HG02938 (cell line): Measurements from ENCODE around the gene RARS1.

Experiments
- ATAC-seq: cut with Tn5 transposase; IDR thresholded peaks from one replicate; pipeline ENCODE4 v1.9.1; 2021; ENCODE audit warnings: mild to moderate bottlenecking, moderate library complexity; ENCODE audit not compliant: unreplicated experiment

RARS1 gene

DNA sequence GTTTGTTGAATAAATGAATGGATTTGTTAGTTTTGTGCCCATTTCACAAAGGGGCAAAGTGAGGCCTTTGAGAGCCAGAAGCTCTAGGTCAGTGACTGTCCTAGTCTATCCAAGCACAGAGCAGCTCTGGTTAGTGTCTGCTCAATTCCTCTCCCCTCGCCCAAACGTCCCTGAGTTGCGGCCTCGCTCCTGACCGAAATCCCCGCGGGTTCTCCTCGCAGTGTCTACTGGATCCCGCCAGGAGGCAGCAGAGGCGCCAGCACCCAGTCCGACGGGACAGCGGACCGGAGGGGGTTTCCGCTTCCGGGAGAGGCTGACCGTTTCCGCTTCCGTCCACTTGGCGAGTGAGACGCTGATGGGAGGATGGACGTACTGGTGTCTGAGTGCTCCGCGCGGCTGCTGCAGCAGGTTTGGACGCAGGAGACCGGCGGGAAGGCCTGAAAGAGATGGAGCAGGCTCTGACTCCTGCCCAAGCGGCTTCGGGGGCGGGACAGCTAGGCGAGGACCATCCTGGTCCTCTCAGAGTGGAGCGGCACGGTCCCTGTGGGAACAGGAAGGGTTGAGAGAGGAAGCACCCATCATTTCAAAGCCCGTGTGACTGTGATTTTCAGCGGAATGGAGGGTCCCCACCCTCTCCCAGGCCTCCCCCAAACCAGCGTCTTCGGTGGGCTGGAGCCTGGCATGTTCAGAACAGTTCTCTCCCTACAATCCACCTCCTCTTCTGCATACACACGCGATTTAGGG, at the start of gene RARS1:
Gene RARS1, plus strand, starts transcription at position 336 of the 744 bp plus-strand sequence. Its CDS starts 28 bp downstream, at position 364.
- peak; percentile 71 for ATAC-seq

- ATAC-seq, result no peak
Observed at GRCh38 chr5:168438349-168438748, 47.9 kb upstream of the RARS1 start.

DNA sequence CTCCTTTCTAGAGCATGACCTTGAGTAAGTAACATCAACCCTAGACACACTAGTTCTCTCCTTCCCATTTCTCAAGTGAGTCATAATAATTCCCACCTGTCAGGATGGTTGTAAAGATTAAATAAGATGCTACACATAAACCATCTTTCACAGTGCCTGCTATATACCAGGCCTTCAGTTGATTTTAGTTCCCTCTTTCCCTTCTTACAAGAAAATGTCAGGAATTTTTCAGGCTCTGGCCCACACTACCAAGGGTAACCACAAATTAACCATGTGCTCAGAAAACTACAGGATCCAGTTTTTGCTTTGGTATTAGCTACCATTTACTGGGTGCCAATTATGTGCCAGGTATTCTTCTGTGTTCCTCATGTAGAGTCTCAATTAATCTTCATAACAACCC, 42.7 kb upstream of the RARS1 start:
- ATAC-seq, result no peak

DNA sequence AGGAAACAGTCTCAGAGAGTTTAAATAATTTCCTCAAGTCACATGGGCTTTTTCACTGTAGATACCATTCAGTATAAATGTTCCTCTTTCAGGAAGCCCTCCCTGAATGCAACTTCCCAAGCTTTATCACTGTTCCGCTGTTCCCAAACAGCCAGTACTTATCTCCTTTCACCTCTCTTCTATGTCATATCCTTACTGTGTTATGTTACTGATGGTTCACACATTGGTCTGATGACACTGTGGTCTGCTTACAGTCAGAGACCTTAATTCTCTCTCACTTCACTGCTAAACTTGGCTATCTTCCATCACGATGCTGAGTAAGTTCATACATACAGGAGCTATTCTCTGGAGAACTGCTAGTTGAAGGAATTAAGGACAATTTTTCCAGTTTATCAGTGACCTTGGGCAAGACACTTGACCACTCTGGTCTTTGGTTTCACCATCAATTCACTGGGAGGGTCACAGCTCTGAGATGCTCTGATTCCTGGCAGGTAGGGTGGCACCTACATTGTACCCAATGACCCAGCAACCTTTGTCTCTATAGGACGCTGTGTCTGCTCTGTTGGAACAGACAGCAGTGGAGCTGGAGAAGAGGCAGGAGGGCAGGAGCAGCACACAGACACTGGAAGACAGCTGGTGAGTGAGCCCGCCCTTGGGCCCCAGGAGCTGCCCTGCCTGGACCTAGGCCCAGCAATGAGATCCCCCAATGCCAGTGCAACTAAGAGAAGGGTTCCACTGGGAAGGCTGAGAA, 42.1 kb upstream of the RARS1 start:
- ATAC-seq, result no peak

DNA sequence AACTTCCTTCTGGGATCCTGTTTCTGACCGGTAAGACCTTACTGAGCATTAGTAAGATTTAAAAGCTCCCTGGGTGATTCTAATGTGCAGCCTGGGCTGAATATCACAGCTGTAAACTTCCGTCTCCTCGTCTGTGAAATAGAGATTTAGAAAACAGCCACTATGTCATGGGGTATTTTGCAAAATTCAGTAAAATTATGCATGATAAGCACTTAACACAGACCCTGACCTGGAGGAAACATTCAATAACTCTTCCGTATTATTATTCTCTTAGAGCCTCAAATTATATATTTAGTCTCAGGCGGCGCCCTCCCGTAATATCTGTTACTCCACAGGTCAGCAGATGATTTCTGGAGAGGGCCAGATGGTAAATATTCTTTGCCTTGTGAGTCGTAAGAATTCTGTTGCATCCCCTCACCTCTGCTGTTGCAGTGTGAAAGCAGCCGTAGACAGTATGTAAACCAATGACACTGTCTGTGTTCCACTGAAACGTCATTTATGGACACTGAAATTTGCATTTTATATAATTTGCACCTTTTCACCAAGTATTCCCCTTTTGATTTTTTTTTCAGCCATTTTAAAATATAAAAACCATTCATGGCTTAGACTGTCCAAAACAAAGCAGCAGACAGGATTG, 39.2 kb upstream of the RARS1 start:
- ATAC-seq, result no peak

- ATAC-seq, result no peak
Observed at GRCh38 chr5:168447808-168448207, 38.5 kb upstream of the RARS1 start.

- no peak for ATAC-seq
Observed at GRCh38 chr5:168449166-168449565, 37.1 kb upstream of the RARS1 start.

GRCh38 chr5:168451565-168451964, 34.7 kb upstream of the RARS1 start:
- no peak for ATAC-seq

DNA sequence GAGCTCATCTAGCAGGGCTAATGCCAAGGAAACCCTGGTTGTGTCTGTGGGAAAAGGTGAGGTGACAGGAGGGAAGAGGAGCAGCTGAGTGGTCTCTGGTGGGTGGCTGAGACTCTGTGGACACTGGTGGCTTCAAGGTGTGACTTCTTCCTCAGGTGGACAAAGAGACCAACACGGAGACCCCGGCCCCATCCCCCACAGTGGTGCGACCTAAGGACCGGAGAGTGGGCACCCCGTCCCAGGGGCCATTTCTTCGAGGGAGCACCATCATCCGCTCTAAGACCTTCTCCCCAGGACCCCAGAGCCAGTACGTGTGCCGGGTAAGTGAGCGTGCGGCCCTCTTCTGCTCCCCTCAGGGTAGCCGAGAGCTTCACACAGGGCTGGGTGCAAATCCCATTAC, 31.1 kb upstream of the RARS1 start:
- no peak for ATAC-seq

- no peak for ATAC-seq
Observed at GRCh38 chr5:168457542-168457941, 28.7 kb upstream of the RARS1 start.

DNA sequence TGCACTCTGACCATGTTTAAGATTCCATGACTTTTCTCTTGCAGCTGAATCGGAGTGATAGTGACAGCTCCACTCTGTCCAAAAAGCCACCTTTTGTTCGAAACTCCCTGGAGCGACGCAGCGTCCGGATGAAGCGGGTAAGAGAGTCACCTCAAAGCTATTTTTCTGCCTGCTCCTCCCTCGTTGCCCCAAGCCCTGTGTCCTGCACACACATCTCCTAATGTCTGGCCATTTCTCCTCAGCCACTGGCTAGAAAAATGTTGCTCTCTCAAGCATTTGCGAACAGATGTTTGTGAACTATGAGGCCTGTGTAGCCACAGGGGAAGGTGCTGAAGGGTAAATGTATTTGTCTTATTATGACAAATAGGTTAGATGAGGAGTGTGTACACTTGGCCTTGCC, 25.7 kb upstream of the RARS1 start:
- no peak for ATAC-seq

DNA sequence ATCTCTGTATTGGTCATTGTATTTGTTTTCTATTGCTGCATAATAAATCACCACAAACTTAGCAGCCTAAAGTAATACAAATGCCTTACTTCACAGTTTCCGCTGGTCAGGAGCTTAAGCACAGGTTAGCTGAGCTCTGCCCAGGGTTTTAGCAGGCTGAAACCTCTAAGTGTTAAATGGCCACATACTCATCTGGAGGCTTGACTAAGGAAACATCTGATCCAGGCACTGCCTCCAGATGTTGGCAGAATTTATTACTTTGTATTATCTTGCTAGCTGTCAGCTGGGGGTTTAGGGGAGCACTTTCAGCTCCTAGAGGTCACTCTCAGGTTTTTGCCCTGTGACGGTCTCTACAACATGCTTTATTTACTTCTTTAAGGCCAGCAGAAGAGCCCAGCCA, 23.2 kb upstream of the RARS1 start:
- no peak for ATAC-seq

- no peak for ATAC-seq
Observed at GRCh38 chr5:168464214-168464613, 22.1 kb upstream of the RARS1 start.

GRCh38 chr5:168464641-168465040, 21.6 kb upstream of the RARS1 start:
- ATAC-seq, result no peak

- no peak for ATAC-seq
Observed at GRCh38 chr5:168467755-168468330, 18.4 kb upstream of the RARS1 start.

GRCh38 chr5:168468836-168469235, 17.4 kb upstream of the RARS1 start:
- ATAC-seq, result no peak

DNA sequence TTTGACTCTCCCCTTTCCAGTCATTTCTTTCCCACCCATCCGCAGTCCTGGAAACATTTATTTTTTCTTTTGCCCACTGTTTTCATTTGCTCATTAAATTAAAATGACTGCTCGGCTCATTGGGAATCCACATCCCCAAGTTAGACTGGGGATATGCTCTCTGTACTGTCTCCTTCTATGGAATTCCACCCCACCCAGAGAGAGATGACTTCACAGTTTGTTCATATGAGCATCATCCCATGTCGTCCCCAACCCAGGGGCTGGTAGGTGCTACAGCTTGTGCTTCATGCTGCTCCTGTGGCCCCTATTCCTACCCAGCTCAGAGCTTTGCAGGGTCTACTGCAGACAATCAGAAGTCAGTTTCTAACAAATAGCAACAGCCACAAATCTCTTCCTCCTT, 16.5 kb upstream of the RARS1 start:
- no peak for ATAC-seq

- ATAC-seq, result no peak
Observed at GRCh38 chr5:168471785-168472184, 14.5 kb upstream of the RARS1 start.

DNA sequence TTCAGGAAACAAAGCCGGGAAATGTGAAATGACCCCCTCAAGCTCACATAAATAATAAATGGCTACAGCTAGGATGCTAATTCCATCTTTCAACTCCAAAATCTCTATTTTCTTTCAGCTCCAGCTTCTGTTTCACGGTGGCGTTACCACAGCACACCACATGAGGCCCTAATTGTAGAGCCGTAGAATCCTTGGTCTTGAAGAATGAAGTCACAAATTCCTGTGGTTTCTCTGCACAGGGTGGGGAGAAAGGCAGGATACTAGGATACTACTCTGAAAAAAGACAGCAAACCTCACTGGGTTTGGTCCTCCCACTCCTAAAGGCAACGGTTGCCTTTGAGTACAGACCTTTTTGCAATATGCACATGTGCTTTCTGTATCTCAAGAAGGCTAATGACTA, 13.9 kb upstream of the RARS1 start:
- no peak for ATAC-seq

DNA sequence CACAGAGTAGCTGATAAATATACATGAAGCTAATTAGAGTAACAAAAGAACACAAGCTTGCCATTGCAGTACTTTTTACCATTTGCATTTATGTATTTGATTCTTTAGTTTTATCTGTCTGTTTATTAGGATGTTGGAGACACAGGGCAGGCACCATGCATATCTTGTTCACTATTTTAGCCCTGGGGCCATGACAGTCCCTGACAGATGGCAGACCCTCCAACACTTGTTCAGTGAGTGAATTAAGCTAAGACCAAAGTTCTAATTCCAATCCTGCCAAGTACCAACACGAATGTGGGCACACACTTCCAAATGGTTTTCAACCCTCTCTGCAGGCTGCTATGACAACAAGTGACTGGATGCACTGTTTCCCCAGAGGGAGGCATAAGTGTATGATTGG, 12.0 kb upstream of the RARS1 start:
- ATAC-seq, result no peak

- no peak for ATAC-seq
Observed at GRCh38 chr5:168477060-168477459, 9.2 kb upstream of the RARS1 start.

DNA sequence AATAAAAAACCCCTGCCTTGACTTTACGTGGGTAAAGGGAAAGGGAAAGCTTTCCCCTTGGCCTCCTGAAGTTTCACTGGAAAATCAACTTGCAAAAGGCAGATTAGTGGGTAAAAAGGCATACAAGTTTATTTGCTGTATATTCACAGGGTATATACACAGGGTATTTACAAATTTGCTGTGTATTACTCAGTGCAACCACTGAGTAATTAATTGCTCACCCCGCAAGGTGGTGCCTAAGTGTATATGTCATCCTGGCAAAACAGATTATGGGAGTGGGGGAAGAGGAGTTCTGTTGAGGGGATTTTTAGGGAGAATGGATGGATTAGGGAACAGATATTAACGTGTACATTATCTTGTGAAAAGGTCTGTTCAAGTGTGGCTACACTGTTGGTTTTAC, 7.1 kb upstream of the RARS1 start:
- ATAC-seq, result no peak
